ENCODE data around the gene PRKN.

- no peak for TF ChIP-seq CTCF (IDR thresholded peaks at IDR 0.05; ENCODE audit: poor library complexity, severe bottlenecking)
- TF ChIP-seq RAD21 (conservative IDR thresholded peaks at IDR 0.05), result no peak
- no peak for TF ChIP-seq REST (IDR thresholded peaks at IDR 0.05; ENCODE audit: borderline replicate concordance)
- TF ChIP-seq EP300 (conservative IDR thresholded peaks at IDR 0.05; ENCODE audit: poor library complexity, severe bottlenecking), result no peak
- TF ChIP-seq POLR2AphosphoS5 (IDR thresholded peaks at IDR 0.05), result no peak
Measured at GRCh38 chr6:161400671-161401070, 1326.9 kb downstream of the PRKN start.

Data from neural cell (in vitro differentiated cells).